ENCODE data around the gene CMTM5.

CMTM5 gene

GRCh38 chr14:23376482-23377197 is at the start of gene CMTM5:
TSS of gene CMTM5 (plus strand) at chr14:23377046. CDS start at chr14:23377252, 206 bp downstream.
- peak; percentile 67 for DNase-seq

GRCh38 chr14:23327947-23328744 is 48.7 kb upstream of the CMTM5 start:
- DNase-seq = peak; percentile 66

GRCh38 chr14:23335623-23336022 is 41.2 kb upstream of the CMTM5 start:
- no peak for DNase-seq

GRCh38 chr14:23339506-23340268 is 37.2 kb upstream of the CMTM5 start:
- no peak for DNase-seq

- peak; percentile 7 for DNase-seq
These were observed 32.4 kb upstream of the CMTM5 start for GRCh38 chr14:23344481-23344880.

- peak; percentile 2 for DNase-seq
These were observed 30.7 kb upstream of the CMTM5 start for GRCh38 chr14:23345987-23346692.

GRCh38 chr14:23346693-23347405 is 30.0 kb upstream of the CMTM5 start:
- DNase-seq = peak; percentile 43

GRCh38 chr14:23347406-23348296 is 29.2 kb upstream of the CMTM5 start:
- peak; percentile 44 for DNase-seq

GRCh38 chr14:23348297-23348655 is 28.6 kb upstream of the CMTM5 start:
- DNase-seq = peak; percentile 36

- peak; percentile 26 for DNase-seq
These were observed 27.5 kb upstream of the CMTM5 start for GRCh38 chr14:23349156-23349845.

- DNase-seq = peak; percentile 45
These were observed 25.0 kb upstream of the CMTM5 start for GRCh38 chr14:23351681-23352505.

- DNase-seq = peak; percentile 93
These were observed 24.1 kb upstream of the CMTM5 start, which contains the start of gene SLC22A17 for GRCh38 chr14:23352506-23353432. TSS of gene SLC22A17 (minus strand) at chr14:23352887.

- no peak for DNase-seq
These were observed 23.4 kb upstream of the CMTM5 start for GRCh38 chr14:23353433-23353780.

GRCh38 chr14:23354990-23355389 is 21.9 kb upstream of the CMTM5 start:
- DNase-seq = no peak

- no peak for DNase-seq
These were observed 20.9 kb upstream of the CMTM5 start for GRCh38 chr14:23355871-23356435.

GRCh38 chr14:23356662-23357061 is 20.2 kb upstream of the CMTM5 start:
- DNase-seq = no peak

GRCh38 chr14:23357261-23357660 is 19.6 kb upstream of the CMTM5 start:
- peak; percentile 41 for DNase-seq

- peak; percentile 3 for DNase-seq
These were observed 18.8 kb upstream of the CMTM5 start for GRCh38 chr14:23358042-23358441.

Measured in right forelimb (tissue), 1 donor.